Measurements from ENCODE around the gene CDH3. TPM values are rescaled to one million over a fixed set of nuclear protein-coding genes. Genes with fewer than 3 reads are reported as not detected.
"Not testable (repeated sequence)": the region's sequence is repeated elsewhere in the genome, so short reads cannot be mapped to it uniquely, and the experiment has no call there.

The CDH3 gene
- total RNA-seq, 1 donor from 2014 or later: 0.81 TPM

DNA sequence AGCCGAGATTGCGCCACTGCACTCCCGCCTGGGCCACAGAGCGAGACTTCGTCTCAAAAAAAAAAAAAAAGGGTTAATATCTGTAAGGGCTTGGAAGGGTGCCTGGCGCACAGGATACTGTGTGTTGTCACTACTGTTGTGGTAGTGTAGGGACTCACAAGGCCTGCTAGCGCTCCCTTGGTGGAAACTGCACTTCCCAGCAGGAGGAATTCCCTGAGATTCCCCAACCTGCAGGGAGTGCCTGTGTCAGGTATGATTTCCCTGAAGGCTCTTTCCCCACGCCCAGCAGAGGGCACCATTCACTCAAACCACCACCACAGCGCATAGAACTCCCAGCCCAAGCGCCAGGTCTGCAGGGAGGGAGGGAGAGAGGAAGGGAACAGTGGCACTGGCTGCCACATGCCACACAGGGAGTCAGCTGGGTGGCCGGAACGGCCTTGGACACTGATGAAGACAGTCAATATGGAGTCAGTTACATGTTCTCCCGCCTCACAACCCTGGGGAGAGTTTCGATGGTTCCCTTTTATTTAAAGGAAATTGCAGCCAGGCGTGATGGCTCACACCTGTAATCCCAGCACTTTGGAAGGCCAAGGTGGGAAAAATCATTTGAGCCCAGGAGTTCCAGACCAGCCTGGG is 59.2 kb downstream of the CDH3 start:
- DNase-seq (ENCODE audit: low spot score): peak; percentile 88

- peak; percentile 80 for DNase-seq (ENCODE audit: low spot score)
Observed at GRCh38 chr16:68707340-68708152, 62.4 kb downstream of the CDH3 start.

DNA sequence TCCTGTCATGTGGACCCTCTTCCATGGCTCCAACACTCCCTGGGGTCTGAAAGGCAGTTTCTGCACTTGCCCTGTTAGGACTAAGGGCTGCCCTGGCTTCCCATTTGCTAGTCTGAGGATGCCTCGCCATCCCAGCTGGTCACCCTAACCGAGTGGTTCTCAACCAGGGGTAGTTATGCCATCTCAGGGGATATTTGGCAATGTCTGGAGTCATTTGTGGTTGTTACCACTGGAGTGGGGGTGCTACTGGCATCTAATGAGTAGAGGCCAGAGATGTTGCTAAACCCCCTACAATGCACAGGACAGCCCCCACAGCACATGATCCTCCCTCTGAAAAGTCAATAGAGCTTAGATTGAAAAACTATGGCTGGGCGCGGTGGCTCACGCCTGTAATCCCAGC is 65.1 kb downstream of the CDH3 start:
- DNase-seq (ENCODE audit: low spot score): no peak

DNA sequence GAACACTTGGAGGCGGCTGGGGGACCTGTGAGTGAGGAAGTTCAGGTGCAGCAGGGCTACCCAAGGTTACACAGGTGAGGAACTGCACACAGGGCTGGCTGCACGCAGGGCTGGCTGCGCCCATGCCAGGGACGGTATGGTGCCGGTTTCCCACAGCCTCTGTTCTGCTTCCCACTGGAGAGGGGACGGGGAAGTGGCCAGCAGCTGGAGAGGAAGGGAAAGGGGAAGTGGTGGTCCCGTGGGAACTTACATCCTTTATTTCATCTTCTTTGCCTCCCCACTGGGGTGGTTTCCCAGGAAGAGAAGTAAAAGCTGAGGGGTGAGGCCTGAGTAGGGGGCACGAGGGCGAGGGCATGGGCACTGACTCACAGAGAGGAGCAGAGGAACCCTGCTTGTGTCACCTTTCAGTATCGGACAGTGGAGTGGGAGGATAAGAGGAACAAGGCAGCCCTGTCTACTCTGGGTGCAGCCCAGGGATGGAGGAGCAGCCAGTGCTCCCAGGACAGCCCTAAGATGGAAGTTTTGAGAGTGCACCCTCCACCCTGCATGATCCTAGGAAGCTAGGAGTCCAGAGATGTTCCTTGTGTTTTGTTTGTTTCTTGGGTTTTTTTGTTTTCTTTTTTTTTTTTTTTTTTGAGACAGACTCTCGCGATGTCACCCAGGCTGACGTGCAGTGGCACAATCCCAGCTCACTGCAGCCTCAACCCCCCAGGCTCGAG is 66.5 kb downstream of the CDH3 start:
- DNase-seq (ENCODE audit: low spot score): no peak

DNA sequence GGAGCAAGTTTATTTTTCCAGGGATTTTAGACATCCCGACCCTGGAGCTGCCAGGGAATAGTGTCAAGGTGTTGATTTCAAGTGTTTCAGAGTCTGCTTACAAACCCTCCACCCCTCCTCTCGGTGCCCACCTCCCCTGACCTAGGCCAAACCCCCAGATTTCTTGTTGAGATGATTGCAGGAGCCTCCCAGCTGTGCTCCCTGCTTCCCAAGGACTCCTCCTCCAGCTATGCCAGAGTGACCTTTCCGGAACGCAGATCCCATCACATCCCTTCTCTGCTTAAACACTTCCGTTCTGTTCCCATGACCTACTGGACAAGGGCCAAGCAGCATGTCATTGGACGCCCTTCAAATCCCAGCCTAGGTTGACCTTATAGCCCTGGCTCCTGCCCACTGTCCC is 68.3 kb downstream of the CDH3 start:
- DNase-seq (ENCODE audit: low spot score): no peak

DNA sequence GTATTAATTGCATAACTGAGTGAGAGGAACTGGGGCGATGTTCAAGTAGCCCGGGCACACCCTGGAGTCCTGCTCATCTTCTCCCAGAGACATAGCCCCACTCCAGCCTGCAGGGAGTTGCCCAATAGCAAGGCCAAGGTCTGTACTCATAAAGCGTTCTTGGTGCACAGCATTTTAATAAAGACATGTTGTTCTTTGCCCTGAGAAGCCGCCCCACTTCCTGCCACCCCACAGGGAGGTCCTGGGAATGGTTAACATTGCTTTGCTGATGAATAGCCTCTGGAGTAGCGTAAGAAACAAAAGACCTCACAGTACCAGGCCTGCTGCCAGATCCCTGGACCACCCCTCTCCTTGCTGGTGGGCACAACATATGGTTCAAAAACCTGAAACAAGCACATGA is 70.4 kb downstream of the CDH3 start:
- no peak for DNase-seq (ENCODE audit: low spot score)

DNA sequence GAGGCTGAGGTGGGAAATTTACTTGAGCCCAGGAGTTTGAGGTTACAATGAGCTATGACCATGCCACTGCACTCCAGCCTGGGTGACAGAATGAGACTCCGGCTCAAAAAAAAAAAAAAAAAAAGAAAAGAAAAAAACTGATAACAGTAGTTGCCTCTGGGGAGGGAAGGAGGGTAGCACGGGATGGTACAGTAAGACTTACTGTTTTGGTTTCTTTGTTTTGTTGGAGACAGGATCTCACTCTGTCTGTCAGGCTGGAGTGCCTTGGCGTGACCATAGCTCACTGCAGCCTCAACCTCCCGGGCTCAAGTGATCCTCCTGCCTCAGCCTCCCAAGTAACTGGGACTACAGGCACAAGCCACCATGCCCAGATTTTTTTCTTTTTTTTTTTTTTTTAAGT is 71.4 kb downstream of the CDH3 start:
- not testable (repeated sequence) for DNase-seq (ENCODE audit: low spot score)

DNA sequence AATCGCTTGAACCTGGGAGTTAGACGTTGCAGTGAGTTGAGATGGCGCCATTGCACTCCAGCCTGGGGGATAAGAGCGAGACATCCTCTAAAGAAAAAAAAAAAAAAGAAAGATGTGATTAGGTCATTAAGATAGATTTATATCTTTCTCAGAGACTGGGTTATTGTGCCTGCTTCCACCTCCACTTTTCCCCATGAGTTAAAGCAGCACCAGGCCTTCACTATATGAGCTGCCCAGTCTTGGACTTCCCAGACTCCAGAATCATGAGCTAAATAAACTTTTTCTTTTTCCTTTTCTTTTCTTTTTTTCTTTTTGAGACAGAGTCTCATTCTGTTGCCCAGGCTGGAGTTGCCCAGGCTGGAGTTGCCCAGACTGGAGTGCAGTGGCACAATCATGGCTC is 72.6 kb downstream of the CDH3 start:
- DNase-seq (ENCODE audit: low spot score): no peak

- DNase-seq (ENCODE audit: low spot score): no peak
Observed at GRCh38 chr16:68718590-68718989, 73.5 kb downstream of the CDH3 start.

DNA sequence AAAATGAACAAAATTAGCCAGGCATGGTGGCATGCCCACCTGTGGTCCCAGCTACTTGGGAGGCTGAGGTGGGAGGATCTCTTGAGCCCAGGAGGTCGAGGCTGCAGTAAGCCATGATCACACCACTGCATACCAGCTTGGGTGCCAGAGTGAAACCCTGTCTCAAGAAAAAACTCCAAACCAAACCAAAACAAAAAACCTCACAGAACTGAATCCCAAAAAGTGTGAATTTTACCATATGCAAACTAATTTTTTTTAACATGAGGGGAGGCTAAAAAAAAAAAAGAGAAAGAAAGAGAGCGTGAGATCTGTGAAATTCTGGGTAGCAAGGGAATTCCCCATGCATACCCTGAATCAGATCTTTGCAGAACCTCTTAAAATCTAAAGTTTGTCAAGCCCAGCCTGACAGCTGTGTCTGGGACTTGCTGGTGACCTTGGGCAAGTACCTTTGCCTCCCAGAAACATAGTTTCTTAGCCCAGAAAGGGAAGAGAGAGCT is 74.9 kb downstream of the CDH3 start:
- no peak for DNase-seq (ENCODE audit: low spot score)

DNA sequence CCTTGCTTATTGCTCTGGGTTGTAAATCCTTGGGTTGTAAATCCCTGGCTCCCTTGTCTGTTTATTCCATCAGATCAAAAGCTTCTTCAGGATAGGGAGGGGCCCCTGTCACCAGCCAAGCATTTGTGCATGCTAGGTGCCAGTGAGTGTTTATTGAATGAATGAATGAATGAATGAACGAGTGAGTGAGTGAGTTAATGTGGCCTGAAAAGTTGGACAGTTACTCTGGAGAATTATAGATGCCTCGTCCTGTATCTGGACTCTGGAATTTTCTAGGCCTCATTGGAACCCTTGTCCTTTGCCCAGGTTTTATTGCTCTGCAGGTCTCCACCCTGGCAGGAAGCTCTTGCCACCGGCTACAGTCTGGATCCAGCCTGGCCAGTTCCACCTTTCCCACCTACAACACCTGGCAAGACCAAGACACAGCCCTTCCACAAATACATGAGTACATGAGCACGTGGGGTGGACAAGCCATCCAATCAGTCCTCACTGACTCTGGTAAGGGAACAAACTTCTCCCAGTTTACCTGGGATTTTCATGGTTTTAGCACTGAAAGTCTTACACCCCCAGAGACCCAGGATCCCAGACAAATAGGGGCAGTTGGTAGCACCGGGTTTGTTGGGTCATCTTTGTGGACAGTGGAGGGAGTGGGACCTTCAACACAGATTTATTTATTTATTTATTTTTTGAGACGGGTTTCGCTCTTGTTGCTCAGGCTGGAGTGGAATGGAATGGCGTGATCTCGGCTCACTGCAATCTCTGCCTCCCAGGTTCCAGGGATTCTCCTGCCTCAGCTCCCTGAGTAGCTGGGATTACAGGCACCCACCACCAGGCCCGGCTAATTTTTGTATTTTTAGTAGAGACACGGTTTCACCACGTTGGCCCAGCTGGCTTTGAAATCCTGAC is 77.3 kb downstream of the CDH3 start:
- no peak for DNase-seq (ENCODE audit: low spot score)

DNA sequence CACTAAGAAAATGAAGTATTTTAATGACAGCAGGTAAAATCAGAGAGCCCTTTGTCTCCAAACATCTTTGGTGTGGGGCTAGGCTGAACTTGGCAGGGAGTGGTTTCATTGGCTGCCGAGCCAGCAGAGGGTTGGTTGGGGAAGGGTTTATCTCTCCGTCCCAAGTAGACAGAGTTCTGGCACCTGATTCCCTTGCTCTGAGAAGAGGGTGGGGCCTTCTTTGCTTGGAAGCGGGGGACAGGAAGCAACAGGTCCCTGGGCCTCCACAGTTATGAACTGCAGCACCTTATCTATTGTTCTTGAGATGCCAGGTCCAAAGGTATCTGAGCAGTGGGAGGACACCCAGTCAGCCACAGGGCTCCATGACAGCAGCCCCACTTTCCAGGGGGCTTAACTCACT is 79.7 kb downstream of the CDH3 start:
- DNase-seq (ENCODE audit: low spot score): peak; percentile 44

DNA sequence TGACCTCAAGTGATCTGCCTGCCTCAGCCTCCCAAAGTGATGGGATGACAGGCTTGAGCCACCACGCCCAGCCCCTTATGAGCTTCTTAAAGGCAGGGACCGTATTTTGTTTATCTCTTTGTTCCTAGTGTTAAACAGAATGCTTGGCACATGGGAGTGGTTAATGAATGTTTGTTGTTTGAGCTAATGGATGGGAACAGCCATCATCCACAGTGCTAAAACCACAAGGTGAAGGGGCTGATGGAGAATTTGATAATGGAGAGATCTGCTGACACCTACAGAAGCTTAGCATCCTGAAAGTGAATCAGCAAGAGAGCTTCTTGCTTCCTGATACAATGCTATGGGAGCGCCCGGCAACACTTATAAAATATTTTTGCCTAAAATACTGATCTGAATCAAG is 83.4 kb downstream of the CDH3 start:
- no peak for DNase-seq (ENCODE audit: low spot score)

DNA sequence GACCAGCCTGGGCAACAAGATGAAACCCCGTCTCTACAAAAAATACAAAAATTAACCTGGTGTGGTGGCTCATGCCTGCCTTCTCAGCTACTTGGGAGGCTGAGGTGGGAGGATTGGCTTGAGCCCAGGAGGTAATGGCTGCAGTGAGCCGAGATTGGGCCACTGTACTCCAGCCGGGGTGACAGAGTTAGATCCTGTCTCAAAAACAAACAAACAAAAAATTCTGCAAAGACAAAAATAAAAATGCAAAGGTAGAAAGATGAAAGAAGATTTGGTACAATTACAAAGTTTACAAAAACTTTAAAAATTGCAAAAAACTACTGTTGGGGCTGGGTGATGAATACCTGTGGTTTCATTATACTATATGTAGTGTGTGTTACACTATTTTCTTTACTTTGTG is 86.5 kb downstream of the CDH3 start:
- DNase-seq (ENCODE audit: low spot score): no peak

DNA sequence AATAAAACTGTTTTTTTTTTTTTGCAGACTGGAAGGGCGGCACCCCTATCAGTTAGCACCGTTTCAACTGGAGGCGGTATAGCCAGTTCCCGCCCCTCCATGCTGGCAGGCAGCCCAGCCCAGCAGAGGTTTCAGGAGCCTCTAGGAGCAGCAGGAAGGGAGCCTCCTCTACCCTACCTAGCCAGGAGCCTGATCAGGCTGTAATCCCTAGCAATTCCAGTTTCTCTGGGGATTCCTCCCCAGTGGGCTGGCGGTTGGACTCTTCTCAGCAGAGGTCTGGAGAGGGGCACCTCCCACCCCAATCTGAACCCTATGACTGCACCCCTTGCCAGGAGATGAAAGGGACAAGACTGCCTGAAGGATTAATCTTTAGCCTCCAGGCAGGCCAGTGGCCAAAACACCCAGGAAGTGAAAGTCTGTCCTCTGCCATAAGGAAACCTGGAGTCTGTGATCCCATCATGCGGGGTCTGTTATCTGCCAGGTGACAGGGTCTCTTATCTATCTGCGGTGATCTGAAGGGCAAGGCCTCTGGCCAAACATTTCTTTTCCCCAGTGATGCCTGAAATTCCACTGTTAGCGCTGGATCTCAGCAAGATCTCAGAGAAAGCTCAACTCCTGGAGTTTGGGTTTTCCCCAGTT is 87.1 kb downstream of the CDH3 start:
- DNase-seq (ENCODE audit: low spot score): peak; percentile 79

- no peak for DNase-seq (ENCODE audit: low spot score)
Observed at GRCh38 chr16:68732741-68733399, 87.8 kb downstream of the CDH3 start.

GRCh38 chr16:68733570-68733969 is 88.5 kb downstream of the CDH3 start:
- DNase-seq (ENCODE audit: low spot score): no peak

GRCh38 chr16:68734782-68735181 is 89.7 kb downstream of the CDH3 start:
- no peak for DNase-seq (ENCODE audit: low spot score)

DNA sequence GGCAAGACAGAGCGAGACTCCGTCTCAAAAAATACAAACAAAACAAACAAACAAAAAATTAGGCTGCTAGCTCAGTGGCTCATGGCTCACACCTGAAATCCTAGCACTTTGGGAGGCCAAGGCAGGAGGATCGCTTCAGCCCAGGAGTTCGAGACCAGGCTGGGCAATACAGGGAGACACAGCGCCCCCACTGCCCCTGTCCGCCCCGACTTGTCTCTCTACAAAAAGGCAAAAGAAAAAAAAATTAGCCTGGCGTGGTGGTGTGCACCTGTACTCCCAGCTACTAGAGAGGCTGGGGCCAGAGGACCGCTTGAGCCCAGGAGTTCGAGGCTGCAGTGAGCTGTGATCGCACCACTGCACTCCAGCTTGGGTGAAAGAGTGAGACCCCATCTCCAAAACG is 91.5 kb downstream of the CDH3 start:
- no peak for DNase-seq (ENCODE audit: low spot score)

- peak; percentile 91 for DNase-seq (ENCODE audit: low spot score)
Observed at GRCh38 chr16:68737046-68737729, 92.1 kb downstream of the CDH3 start, which contains the start of gene CDH1. CDH1 (plus strand) TSS chr16:68737292; CDS start chr16:68737416, 124 bp downstream.

All from mucosa of gallbladder (tissue), 1 donor.